Heart left ventricle (tissue), 13 donors: ENCODE results near the gene DCN.

Experiments used
- POLR2A ChIP-seq, 2 donors: fragments of 450-650 bp; IDR thresholded peaks; one replicate each; pipeline ENCODE4 v1.6.1; 2017; ENCODE audit warnings: antibody characterized with exemption in 2 of 2, mild to moderate bottlenecking in 2 of 2, moderate library complexity in 2 of 2
- TF ChIP-seq, protein P1 (sequence below), 12 donors: fragments of 200-600 bp; sonication (generic) in 4 of 12; IDR thresholded peaks; one replicate each; pipeline versions ENCODE4 v1.5.0 to v1.8.0; 2018 to 2022; ENCODE audit warnings: antibody characterized with exemption in 12 of 12, mild to moderate bottlenecking in 5 of 12
- donor health status: ischemic (EF 13 %, LVEDD 7.1; RV severe dilation, severe dysfunction).
- donor health status: DM: no; HTN: yes; CAD: no.
- donor health status: DM: no; HTN: no; CAD: no.
- donor health status: ischemic (EF 25% LVEDD 6.9; RV normal size, moderate dysfunction).
- donor health status: ischemic (EF 25% LVEDD 5.7; RV mildly dilated, moderate dysfunction).
- donor health status: ischemic (EF 35%, LVEDD 5.7; RV mildly dilated, moderate dysfunction).
- donor health status: nonischemic (EF 11% LVEDD 7.7; RV severe dilation, severe dysfunction).
- donor health status: DM: yes; HTN: yes; CAD: no.
- donor health status: PGD.
- donor health status: ischemic (EF 29% LVEDD 5.4; RV normal size, mild dysfunction).
- donor health status: nonischemic (EF 23%, LVEDD 6.1; RV moderate dilation, normal function).

DNA sequence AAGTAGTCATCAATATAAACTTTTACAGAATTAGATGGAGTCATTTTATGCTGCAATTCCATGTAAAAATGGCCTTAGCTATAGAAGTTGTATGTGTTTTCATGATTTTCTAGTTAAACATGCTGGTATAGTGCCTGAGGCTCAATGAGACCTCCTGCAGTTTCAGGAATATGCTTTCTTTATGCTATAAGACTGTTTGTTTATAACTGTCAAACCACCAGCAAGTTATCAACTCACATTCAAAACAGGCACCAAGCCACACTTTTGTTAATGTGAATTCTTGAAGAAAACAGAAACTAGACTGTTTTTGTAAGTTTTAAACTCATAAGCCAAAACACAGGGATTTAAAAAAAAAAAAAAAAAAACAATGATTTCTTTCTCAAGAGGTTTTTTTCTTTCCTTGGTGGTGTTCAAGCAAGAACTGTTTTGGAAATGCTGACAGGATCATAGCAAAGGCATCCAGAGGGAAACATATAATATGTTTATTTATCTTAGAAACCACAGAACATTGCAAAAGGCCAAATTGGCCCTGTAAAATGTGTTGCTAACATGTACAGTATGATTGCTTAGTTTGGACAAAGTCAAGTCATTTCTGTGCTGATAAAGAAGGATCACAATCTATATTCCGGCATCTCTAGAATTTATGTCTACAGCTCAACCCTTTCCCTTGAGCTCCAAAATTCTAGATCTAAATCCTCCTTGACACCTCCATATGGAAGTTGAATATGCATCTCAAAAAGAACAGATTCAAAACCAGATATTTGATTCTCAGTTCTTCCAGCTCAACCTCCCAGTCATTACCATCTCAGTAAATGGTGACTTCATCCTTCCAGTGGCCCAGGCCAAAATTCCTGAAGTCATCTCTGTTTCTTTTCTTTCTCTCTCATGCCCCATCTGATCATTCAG is 42.3 kb downstream of the DCN start:
- TF ChIP-seq, protein P1, sequence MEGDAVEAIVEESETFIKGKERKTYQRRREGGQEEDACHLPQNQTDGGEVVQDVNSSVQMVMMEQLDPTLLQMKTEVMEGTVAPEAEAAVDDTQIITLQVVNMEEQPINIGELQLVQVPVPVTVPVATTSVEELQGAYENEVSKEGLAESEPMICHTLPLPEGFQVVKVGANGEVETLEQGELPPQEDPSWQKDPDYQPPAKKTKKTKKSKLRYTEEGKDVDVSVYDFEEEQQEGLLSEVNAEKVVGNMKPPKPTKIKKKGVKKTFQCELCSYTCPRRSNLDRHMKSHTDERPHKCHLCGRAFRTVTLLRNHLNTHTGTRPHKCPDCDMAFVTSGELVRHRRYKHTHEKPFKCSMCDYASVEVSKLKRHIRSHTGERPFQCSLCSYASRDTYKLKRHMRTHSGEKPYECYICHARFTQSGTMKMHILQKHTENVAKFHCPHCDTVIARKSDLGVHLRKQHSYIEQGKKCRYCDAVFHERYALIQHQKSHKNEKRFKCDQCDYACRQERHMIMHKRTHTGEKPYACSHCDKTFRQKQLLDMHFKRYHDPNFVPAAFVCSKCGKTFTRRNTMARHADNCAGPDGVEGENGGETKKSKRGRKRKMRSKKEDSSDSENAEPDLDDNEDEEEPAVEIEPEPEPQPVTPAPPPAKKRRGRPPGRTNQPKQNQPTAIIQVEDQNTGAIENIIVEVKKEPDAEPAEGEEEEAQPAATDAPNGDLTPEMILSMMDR (IDR thresholded peaks at IDR 0.05) = no peak
- no peak for TF ChIP-seq POLR2A (IDR thresholded peaks at IDR 0.05)
